H1 (cell line): ENCODE results near the gene PSMC2. TPM values are rescaled to one million over a fixed set of nuclear protein-coding genes. Genes with fewer than 3 reads are reported as not detected.

Experiments used
- SIX5 ChIP-seq: IDR thresholded peaks from 2 replicates; pipeline ENCODE4 v1.6.1; 2011; ENCODE audit warnings: mild to moderate bottlenecking, low read depth, low read length
- polyA plus RNA-seq, 7 experiments: library from polyadenylated mRNA; depleted of rRNA in 3 of 7; stranded (reverse) in 5 of 7; unstranded in 2 of 7; fragments of >200 nt in 5 of 7; fragments of 200-250 nt in 2 of 7; gene quantifications; 1 replicate in 5 of 7; 2 replicates in 1 of 7; 4 replicates in 1 of 7; pipeline versions ENCODE4 v1.2.1 to v1.2.3, GENCODE V29; 2011 to 2013; ENCODE audit warnings: missing spikeins in 2 of 7, mixed read lengths in 2 of 7
- total RNA-seq: library from RNA; stranded (reverse); fragmentation: NEBNext Ultra II Directional; extraction: Animal tissue kit (Norgen Biotek cat#: 25700); gene quantifications from 2 replicates; pipeline ENCODE4 v1.2.1, GENCODE V29; 2021
- TF ChIP-seq, protein P1 (sequence below): fragments of 300-600 bp; sonication (generic); IDR thresholded peaks from 2 replicates; pipeline ENCODE4 v1.7.1; 2012; ENCODE audit warnings: low read length, moderate library complexity, mild to moderate bottlenecking, inconsistent platforms; ENCODE audit not compliant: insufficient replicate concordance

PSMC2 gene
- total and polyA plus RNA-seq, 2 of the 8 experiments (the other 6 are each of a cell fraction or from before 2014, with no cell fraction given) = 80.9 to 141 TPM

DNA sequence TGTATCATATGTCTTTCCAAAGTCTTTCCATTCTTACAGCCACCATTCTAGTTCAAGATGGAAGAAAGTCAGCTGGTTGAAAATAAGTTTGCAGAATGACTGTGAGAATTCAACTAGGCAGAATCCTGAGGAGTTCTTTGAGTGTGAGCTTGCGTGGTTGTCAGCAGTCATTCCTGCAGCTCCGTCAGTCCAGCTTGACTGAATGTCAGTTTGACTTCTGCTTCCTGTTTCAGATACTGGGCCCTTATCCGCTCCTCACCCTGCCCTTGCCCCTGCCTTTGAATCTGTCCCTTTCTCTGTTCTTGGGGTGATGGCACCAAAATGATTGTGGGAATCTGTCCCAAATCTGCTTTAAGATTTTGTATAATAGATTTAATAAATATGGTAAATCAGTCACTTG is 70.8 kb downstream of the PSMC2 start (continued):
- TF ChIP-seq, protein P1, sequence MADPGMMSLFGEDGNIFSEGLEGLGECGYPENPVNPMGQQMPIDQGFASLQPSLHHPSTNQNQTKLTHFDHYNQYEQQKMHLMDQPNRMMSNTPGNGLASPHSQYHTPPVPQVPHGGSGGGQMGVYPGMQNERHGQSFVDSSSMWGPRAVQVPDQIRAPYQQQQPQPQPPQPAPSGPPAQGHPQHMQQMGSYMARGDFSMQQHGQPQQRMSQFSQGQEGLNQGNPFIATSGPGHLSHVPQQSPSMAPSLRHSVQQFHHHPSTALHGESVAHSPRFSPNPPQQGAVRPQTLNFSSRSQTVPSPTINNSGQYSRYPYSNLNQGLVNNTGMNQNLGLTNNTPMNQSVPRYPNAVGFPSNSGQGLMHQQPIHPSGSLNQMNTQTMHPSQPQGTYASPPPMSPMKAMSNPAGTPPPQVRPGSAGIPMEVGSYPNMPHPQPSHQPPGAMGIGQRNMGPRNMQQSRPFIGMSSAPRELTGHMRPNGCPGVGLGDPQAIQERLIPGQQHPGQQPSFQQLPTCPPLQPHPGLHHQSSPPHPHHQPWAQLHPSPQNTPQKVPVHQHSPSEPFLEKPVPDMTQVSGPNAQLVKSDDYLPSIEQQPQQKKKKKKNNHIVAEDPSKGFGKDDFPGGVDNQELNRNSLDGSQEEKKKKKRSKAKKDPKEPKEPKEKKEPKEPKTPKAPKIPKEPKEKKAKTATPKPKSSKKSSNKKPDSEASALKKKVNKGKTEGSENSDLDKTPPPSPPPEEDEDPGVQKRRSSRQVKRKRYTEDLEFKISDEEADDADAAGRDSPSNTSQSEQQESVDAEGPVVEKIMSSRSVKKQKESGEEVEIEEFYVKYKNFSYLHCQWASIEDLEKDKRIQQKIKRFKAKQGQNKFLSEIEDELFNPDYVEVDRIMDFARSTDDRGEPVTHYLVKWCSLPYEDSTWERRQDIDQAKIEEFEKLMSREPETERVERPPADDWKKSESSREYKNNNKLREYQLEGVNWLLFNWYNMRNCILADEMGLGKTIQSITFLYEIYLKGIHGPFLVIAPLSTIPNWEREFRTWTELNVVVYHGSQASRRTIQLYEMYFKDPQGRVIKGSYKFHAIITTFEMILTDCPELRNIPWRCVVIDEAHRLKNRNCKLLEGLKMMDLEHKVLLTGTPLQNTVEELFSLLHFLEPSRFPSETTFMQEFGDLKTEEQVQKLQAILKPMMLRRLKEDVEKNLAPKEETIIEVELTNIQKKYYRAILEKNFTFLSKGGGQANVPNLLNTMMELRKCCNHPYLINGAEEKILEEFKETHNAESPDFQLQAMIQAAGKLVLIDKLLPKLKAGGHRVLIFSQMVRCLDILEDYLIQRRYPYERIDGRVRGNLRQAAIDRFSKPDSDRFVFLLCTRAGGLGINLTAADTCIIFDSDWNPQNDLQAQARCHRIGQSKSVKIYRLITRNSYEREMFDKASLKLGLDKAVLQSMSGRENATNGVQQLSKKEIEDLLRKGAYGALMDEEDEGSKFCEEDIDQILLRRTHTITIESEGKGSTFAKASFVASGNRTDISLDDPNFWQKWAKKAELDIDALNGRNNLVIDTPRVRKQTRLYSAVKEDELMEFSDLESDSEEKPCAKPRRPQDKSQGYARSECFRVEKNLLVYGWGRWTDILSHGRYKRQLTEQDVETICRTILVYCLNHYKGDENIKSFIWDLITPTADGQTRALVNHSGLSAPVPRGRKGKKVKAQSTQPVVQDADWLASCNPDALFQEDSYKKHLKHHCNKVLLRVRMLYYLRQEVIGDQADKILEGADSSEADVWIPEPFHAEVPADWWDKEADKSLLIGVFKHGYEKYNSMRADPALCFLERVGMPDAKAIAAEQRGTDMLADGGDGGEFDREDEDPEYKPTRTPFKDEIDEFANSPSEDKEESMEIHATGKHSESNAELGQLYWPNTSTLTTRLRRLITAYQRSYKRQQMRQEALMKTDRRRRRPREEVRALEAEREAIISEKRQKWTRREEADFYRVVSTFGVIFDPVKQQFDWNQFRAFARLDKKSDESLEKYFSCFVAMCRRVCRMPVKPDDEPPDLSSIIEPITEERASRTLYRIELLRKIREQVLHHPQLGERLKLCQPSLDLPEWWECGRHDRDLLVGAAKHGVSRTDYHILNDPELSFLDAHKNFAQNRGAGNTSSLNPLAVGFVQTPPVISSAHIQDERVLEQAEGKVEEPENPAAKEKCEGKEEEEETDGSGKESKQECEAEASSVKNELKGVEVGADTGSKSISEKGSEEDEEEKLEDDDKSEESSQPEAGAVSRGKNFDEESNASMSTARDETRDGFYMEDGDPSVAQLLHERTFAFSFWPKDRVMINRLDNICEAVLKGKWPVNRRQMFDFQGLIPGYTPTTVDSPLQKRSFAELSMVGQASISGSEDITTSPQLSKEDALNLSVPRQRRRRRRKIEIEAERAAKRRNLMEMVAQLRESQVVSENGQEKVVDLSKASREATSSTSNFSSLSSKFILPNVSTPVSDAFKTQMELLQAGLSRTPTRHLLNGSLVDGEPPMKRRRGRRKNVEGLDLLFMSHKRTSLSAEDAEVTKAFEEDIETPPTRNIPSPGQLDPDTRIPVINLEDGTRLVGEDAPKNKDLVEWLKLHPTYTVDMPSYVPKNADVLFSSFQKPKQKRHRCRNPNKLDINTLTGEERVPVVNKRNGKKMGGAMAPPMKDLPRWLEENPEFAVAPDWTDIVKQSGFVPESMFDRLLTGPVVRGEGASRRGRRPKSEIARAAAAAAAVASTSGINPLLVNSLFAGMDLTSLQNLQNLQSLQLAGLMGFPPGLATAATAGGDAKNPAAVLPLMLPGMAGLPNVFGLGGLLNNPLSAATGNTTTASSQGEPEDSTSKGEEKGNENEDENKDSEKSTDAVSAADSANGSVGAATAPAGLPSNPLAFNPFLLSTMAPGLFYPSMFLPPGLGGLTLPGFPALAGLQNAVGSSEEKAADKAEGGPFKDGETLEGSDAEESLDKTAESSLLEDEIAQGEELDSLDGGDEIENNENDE = no peak
- no peak for TF ChIP-seq SIX5
